Stimulated activated CD4-positive, alpha-beta T cell treated with anti-CD3 and anti-CD28 coated beads, Interleukin-2, amount 100 ng/mL, for 24 hours (primary cell): ENCODE results near the gene IL9.

Experiments used
- DNase-seq, 2 donors: peaks; one replicate each; pipeline ENCODE4 v3.0.0-alpha.2; 2020

Gene IL9

GRCh38 chr5:135895474-135896006 lies at the start of gene IL9:
Gene IL9, minus strand, starts transcription at chr5:135895841. Its CDS starts 25 bp downstream, at chr5:135895816.
- no peak for DNase-seq

GRCh38 chr5:135944967-135945560 lies 49.4 kb upstream of the IL9 start:
- DNase-seq, result peak; percentile 7 to 20

DNA sequence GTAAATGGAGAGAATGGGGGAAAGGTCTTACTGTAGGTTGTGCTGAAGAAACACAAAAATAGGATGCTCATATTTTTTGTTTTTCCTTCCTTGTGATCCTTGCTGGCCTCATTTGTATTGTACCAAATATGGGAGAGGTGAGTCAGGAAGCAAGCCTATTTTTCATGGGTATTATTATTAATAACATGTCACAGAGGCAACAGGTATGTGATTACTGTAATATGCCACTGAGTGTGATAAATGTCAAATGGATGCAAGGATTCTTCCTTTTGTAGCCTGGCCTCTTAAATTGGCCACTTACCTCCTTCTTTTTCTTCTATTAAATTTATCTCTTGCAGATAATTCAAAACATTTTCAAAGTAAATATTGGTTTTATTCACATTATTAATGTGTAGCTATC lies 48.9 kb upstream of the IL9 start:
- DNase-seq, result no peak

DNA sequence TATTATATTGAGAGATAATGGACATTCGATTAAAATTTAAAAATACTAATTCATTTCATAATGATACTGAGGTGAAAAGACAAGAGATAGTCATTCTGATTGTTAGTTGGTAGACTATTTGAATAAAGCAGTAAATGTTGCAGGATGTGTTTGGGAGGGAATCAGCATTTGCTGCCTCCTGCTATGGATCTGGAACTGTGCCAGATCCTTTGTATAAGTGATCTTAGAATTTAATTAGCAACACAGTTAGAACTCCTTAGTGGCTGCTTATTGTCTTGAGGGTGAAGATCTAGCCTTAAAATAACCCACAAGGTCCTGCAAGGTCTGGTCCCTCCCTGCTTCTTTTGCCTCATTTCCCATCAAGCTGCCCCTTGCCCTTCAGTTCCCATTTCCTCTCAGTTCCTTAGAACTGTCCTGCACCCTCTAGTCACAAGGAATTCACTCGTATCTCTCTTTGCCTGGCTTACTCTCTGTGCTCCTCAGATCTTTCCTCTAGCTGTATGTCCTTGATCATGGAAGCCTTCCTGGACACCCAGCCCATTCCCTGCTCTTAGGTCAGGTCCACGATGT lies 46.6 kb upstream of the IL9 start:
- no peak for DNase-seq

DNA sequence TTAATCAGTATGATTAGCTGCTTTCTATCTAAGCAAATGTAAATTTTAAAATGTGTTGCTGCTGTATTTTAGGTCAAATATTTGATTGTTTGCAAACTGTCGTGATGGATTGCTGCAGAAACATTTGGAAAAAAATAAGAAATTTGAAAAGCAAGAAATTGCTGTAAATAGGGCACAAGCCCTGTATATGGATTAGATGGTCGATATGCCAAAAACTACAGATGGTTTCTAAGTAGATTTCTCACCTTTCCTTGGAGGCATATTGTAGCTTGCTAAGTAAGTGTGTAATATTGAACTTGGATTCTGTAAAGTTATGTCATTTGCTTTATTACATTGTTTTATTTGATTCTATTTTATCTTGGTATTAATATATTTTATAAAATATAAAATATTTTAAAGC lies 46.1 kb upstream of the IL9 start:
- no peak for DNase-seq

DNA sequence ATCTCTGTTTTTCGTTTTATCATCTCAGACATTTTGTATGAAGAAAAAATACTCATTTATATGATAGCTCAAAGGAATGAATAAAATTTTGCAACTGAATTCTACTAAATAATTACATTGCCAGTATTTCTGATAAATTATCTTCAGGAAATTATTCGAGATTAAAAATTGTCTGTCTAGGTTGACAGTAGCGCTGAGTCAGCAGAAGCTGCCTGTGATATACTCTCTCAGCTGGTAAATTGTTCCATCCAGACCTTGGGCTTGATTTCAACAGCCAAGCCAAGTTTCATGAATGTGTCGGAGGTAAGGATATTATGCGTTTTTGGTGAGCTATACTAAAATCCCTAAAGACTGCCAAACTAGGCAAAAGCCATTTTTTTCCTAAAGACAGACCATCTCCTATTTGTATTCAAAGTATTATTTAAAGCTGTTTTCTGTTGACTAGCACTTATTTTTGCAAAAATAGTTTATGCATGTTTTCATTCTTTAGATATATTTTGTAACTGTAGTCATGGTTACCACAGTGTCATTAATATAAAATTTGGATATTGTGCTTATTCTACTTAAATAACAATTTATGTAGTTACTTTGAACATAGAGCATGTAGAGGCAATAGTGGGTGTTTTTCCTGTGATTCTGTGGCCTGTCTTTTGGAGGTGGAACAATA lies 41.7 kb upstream of the IL9 start:
- no peak for DNase-seq

GRCh38 chr5:135934939-135935338 lies 39.3 kb upstream of the IL9 start:
- no peak for DNase-seq

- no peak for DNase-seq
These were observed 35.3 kb upstream of the IL9 start for GRCh38 chr5:135930949-135931295.

GRCh38 chr5:135930029-135930948 lies 34.6 kb upstream of the IL9 start:
- no peak for DNase-seq

GRCh38 chr5:135921388-135921787 lies 25.7 kb upstream of the IL9 start:
- DNase-seq, result no peak

DNA sequence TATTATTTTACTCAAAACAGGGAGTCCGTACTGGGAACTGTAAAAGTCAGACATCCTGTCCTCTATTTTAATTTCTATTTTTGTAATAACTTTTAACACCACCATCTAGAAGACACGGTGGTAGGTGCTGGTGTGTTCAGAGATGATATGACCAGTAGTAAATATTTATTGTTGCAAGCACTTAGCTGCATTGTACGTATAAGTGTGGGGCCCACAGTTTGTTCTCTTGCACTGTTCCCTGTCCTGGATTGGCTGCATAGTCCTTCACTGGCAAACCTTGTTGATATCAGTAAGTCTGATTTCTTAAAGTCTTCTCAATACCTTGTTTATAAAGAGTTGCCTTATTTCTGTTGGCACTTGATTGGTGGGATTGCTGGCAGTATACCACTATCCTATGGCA lies 24.6 kb upstream of the IL9 start:
- DNase-seq, result no peak

DNA sequence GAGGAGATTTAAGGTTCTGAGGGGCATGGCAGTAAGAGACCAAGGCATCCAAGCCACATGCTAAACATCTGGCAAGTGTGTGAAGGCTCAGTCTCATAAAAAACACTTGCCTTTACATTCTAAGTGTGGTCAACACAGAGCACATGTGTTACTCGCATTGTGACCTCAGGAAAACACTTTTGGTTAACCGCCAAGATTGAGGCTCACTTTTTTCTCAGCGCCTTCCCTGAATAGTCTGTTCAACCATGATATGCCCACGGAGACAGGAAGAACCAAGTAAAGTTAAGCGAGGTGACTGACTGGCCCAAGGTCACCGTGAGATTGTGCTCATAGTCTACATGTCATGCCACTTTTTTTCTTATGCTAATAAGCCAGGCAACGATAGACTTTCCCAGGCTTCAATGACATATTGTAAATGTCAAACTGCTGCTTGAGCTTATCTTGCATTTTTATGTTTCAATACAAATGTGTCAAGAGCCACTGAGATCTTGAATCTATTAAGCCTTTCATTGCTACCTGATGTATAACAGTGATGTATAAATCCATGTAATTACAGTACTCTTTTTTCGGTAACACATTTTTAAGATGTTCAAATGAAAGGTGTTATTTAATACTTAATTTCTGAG lies 21.1 kb upstream of the IL9 start:
- DNase-seq, result no peak

DNA sequence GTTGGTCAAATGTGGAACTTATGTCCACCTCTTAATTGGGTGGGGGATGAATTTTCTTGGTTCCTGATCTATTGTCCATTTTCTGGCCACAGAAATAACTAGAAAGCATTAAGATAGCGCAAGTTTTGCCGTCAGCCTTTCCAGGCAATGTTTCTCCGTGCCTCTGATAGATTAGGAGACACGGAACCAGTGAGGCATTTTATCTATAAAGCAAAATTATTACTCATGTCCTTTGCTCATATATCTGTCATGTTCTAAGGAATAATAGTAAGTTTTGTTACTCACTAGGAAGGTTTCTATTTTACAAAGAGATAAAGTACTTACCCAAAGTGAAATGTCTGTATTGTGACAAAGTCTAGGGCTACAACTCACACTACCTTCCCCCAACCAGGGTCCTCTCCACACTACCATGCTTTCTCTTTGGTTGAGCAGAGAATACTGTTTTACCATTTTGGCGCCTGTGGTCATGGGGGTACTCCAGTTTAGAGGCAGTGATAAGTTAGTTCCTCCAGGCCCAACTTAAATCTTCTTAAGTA lies 19.9 kb upstream of the IL9 start:
- no peak for DNase-seq

- no peak for DNase-seq
These were observed 18.3 kb upstream of the IL9 start for GRCh38 chr5:135913713-135914626.

- no peak for DNase-seq
These were observed 9.5 kb upstream of the IL9 start for GRCh38 chr5:135905144-135905543.

DNA sequence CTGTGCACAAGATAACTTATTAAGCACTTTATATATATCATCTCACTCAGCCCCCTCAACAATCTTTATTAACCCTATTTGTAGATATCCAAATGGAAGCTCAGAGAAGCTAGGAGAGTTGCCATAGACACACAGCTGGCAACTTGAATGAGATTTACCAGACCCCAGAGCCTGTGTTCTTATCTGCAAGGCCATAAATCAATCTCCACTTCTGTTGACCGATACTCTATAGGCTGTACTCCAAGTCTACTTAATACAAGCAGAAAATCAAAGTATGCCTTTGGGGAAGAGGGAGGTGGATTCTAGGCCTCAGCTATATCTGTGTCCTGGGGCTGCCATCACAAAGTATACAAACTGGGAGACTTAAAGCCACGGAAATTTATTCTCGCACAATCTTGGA lies 6.0 kb upstream of the IL9 start:
- no peak for DNase-seq

GRCh38 chr5:135900276-135900675 lies 4.6 kb upstream of the IL9 start:
- DNase-seq, result no peak

DNA sequence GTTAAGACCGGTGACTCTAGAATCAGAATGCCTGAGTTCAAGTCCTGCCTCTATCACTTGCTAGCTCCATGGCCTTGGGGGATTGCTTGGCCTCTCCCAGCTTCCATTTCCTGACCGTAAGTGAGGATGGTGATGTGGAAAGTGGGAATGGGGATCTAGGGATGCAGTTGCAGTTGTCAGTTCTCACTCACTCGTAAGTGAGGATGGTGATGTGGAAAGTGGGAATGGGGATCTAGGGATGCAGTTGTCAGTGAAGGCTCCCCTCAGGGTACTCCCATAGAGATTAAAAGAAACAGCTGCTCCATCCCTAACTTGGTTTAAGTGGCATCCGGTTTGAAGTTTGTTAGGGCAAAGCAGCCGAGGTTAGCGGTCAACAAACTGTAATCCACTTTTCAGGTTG lies 3.0 kb upstream of the IL9 start:
- DNase-seq, result no peak

- DNase-seq, result no peak
These were observed 852 bp downstream of the IL9 start for GRCh38 chr5:135894789-135895188.

DNA sequence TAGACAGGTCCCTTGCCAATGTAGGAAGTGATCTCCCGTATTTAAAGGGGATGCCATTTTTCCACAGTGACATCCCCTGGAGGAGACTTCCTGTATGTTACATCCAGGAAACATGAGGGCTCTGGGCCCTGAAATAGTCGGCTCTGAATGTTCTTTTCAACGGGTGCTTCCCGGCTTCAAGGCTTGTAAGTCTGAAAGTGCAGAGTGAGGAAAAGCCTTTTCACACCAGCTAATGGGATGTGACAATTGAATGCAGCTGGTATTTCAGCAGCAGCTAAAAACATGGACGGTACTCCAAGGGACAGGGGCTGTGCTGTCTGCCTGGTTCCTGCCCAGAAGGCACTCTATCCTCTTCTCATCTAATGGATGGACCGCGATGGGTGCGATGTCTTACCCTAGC lies 1.4 kb downstream of the IL9 start:
- no peak for DNase-seq

- no peak for DNase-seq
These were observed 3.9 kb downstream of the IL9 start for GRCh38 chr5:135891791-135892190.

DNA sequence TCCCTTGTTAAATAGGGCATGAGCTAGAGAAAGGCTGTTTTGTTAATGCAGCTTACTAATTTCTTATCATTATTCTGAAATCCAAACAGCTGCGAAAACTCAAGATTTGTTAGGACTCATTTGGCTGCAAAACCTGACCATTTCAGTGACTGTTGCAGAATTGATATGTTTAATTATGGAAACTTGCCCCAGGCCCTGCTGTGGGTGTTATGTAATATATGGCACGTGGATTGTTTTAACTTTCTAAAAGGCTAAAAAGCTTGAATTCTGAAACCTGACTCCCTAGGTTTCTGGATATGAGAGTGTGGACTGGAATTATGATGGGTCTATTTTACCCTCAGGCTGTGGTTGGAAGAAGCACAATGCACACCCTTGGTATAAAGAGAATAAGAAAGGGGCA lies 4.4 kb downstream of the IL9 start:
- DNase-seq, result no peak
